C1 segment of cervical spinal cord (tissue), 14 donors: ENCODE measurements around the gene GYS1.

Experiments
- DNase-seq, 14 donors: peaks; one replicate each; lab custom pipeline; 2025; lab: John Stamatoyannopoulos, UW

GYS1 gene

DNA sequence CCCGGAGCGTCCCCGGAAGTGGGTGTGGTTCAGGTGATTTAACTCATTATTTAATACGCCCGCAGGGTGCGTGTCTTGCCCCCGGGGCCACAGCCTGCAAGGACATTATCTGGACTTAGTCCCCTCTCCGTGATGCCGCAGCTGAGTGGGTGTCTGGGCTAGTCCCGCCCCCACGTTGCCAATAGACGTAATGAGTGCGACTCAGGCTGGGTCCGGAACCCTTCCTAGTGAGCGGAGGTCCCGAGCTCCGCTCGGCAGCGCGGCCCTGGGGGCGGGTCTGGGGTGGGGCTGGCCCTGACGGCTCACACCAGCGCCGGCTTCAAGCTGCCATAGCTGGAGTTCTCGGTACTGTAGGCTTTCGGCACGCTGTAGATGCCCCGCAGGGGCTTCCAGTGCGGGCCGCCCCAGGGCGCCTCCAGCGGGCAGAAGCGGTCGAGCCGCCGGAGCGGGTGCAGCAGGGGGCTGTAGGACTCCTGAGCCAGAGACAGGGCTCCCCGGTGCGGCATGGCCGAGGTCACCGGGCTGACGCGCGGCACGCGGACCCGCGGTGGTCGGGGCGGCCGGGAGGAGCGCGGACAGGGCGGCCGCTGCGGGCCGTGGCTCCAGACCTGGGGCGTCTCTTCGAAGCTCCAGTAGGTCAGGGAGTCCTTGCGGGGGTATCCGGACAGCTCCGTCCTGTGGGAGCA lies 24.7 kb upstream of the GYS1 start:
- peak in 1 of 14 donors; percentile 31 for DNase-seq

DNA sequence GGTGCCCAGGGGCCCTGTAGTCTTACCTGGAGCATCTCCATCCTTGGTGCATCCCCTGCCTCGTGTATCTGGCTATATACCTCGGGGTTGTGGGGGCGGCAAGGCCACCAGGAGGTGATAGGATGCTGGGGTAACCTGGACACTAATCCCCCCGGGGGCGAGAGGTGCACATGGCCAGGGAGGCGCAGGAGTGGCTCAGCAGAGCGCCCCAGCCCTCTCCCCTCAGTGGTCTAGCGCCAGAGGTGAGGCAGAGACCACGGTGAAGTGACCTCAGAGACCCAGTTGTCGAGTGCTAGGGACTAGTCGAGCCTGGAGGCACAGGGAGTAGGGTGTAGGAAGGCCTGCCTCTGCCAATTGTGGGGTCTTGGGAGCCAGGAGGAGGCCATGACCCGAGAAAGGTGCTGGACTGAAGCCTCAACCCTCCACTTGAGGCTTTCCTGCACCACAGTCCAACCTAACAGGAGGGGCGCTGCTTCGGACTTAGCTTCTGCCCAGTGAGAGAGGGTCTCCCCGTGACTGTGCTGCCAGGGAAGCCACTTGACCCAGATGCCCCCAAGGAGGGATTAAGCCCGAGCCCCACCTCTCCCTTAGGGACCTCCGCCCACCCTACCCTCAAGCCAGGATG lies 24.0 kb upstream of the GYS1 start, which contains the start of gene LHB:
Gene LHB (minus strand): TSS at position 51 of the 625 bp plus-strand sequence. CDS start 10 bp downstream, at position 41.
- DNase-seq, result no peak

DNA sequence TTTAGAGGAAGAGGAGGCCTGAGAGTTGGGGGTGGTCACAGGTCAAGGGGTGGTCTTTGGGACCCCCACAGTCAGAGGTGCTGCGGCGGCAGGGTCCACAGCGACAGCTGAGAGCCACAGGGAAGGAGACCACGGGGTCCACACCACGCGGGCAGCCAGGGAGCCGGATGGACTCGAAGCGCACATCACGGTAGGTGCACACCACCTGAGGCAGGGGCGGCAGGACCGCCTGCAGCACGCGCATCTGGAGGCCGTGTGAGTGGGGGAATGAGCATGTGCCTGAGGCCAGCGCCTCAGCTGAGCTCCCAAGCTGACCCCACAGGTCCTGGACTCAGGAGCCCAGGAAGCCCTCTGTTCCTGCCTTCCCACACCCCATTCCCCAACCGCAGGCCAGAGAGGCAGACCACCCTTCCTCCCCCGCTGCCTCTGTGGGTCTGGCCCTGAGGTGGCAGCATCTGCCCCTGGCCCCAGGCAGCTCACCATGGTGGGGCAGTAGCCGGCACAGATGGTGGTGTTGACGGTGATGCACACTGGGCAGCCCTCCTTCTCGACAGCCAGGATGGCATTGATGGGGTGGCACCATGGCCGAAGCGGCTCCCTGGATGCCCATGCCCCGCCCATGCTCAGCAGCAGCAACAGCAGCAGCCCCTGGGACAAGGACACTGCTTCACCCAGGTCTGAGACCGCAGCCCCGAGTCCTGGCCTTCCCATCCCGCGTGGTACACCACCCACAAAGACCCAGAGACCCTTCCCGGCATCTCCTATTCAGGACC lies 23.1 kb upstream of the GYS1 start:
- DNase-seq, result no peak

DNA sequence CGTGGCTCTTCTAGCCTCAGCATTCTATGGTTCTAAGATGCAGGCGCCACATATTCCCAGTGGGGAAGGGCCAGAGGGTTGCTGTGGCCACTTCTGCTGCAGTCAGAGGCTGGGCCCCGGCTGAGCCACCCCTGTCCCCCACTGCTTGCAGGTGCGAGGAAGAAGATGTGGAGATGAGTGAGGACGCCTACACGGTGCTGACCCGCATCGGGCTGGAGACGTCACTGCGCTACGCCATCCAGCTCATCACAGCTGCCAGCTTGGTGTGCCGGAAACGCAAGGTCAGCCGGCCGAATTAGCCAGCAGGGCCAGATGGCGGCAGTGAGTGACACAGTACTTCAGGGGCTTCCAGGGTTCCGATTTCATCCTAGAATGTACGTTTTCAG lies 21.8 kb upstream of the GYS1 start:
- no peak for DNase-seq

DNA sequence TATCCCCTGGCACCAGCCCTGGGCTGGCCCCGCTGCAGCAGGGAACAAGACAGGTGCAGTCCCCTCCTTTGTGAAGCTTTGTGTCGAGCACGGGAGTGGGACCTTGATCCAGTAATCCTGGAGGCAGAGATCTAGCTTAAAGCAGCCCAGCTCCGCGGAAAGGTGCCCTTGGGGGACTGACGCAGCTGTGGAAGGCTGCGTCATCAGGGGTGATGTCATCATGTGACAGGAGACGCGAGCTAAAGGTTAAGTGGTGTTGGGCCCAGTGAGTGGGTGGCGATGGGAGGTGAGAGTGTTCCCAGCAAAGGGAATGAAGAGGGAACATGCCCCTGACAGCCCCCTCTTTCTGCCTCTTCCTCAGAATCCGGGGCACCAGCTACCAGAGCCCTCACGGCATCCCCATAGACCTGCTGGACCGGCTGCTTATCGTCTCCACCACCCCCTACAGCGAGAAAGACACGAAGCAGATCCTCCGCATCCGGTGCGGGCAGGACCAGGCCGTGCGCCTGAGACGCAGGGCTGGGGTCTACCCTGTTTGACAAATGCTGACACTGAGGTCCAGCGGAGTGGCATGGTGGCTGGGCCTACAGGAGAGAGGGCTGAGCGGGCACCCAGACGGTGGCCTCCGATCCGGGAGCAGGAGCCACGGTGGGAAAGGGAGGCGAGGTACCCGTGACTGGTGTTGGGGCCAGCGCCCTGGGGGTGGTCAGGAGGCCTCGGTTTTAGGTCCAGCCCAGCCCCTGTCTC lies 21.2 kb upstream of the GYS1 start:
- DNase-seq, result no peak

DNA sequence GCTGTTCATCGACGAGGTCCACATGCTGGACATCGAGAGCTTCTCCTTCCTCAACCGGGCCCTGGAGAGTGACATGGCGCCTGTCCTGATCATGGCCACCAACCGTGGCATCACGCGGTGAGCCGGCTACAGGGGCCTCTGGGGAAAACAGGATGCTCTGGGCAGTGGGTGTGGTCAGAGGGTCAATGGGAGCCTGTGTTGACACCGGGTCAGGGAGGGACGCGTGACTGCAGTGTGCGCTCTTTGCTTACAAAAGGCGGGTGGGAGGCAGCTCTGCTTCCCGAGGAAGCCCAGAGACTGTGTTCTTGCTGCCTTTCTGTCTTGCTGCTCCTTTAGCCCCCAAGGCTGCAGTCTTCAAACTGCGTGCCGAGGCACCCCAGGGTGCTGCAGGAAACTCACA lies 18.1 kb upstream of the GYS1 start:
- DNase-seq, result no peak

DNA sequence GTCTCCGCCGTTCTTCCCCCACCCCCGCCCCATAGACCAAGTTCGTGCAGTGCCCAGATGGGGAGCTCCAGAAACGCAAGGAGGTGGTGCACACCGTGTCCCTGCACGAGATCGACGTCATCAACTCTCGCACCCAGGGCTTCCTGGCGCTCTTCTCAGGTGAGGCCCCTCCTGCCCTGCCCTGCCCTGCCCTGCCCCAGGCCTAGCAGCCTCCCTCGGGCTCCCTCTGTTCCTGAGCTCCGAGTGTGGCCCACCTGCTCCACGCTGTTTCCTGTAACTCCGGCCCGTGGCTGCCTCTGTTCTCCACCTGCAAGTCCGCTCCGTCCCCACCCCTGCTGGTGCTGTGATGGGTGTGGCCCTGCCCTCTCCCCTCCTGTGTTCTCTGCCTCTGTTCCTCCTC lies 17.3 kb upstream of the GYS1 start:
- no peak for DNase-seq

DNA sequence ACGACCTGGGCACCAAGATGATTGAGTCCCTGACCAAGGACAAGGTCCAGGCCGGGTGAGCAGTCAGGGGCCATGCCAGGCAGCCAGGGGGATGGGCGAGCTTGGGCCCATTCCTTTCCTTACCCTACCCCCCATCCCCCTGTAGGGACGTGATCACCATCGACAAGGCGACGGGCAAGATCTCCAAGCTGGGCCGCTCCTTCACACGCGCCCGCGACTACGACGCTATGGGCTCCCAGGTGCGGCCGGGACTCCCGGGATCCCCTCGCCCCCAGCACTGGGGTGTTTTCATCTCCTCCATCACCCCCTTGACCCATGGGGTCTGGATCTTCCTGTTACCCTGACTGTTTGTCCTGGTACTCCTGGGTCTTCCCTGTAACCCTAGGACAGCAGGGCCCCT lies 16.7 kb upstream of the GYS1 start:
- DNase-seq, result no peak

DNA sequence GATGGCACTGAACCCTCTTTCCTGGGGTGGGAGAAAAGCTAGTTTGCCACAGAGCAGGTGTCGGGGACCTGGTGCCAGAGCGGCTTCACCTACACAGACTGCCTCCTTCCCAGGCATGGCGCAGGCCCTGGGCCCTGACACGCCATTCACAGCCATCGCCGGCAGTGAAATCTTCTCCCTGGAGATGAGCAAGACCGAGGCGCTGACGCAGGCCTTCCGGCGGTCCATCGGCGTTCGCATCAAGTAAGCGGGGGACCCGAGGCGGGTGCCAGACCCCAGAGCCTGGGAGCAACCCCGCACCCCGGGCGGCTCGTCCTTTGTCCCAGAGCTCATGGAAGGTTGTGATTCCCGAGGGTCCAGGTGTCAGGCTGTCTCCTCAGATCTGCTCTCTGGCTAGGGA lies 13.8 kb upstream of the GYS1 start:
- no peak for DNase-seq

DNA sequence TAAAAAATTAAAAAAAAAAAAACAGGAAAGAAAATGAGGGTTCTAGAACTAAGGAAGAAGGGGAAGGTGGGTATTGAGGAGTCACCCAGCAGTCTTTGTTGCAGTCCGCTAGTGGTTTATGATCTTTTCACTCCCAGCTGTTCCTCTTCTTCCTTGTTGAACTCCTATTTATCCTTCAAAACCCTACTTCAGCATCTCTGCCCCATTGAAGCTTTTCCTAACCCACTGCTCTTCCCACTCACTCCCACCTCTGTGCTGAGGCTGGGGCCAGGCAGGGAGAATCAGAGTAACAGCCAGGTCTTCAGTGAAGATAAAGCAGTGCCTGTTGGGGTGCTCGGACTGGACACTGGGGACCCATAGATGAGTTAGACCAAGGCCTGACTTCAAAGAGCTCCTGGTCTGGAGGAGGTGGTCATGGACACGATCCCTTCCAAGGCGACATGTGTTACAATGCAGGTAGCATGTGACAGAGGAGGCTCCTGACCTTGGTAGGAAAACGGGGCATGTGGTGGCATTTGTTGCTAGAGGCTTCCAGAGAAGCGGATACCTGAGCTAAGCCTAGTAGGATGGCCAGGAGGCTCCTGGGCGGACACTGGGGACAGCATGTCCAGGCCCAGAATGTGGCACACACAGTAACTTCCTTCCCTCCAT lies 12.0 kb upstream of the GYS1 start:
- DNase-seq, result no peak

DNA sequence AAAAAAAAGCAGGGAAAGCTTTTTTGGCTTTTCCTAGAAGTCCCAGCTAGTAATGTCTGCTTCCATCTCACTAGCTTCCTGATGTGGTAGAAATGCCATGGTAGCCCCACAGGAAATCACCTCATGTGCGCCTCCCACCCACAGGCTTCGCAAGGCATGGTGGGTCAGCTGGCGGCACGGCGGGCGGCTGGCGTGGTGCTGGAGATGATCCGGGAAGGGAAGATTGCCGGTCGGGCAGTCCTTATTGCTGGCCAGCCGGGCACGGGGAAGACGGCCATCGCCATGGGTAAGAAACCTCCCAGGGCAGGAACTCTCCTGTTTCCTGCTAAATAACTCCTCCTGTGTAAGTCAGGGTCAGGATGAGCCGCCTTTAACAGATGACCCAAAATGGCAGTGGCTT lies 11.0 kb upstream of the GYS1 start:
- no peak for DNase-seq

DNA sequence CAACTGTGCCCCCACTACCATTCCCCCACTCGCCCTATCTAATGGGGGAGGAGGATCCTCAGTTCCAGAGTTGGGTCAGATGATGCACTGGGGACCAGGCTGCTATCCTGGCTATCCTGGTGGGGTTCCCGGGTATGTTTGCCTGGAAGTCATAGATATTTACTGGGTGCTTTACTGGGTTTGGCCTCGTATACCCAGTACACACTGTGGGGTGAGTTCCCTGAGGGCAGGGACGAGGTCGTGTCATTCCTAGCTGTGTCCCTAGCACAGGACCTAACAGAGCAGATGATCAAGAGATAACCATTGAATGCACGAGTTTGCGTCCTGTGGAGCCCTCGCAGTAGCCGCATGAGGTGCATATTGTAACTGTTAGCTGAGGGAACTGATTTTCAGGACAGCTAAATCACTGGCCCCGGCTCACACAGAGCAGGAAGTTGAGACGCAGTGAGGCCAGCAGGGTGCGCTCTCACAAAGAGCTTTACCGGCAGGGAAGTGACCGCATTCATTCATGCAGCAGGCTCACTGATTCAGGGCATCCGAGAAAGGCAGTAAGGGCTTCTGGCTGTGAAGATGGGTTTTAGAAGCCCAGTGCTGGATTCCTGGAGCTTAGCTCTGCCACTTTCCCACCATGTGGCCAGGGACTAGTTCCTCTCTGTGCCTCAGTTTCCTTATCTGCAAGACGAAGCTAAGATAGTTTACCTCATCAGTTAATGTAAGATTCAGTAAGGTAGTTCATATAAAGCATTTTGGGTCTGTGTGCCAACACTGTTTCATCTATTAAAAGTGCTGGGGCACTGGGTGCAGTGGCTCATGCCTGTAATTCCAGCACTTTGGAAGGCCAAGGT lies 6.6 kb upstream of the GYS1 start:
- no peak for DNase-seq

DNA sequence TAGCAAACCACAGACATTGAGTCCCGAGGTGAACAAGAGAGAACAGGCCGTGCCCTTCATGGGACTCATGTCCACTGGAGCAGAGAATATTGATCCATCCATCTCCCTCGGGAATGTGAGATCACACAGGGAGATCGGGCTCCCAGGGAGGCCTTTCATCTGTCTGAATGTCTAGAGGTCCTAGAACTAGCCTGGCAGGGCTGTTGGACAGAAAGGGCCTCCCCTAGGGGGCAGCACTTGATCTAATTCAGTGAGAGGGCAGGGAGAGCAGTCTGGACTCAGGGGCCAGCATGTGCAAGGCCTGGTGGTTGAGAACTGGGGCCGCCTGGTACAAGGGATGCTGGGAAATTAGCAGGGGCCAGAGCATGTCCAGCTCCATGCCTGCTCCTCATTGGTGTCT lies 4.9 kb upstream of the GYS1 start:
- DNase-seq, result no peak

DNA sequence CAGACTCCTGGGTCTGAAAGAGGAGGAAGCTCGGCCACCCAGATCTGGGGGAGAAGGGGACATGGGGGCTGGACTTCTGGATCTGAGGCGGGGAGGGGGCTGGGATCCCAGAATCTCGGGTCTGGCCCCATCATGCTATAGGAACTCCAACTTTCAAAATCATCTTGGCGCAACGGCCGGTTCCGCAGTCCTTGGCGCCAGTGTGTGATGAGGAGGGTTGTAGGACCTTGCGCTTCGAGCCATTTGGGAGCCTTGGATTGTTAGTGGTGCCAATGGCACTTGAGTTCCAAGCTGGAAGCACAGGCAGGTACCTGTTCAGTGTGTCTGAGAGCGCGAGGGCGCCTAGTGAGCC lies 902 bp upstream of the GYS1 start:
- DNase-seq, result no peak

DNA sequence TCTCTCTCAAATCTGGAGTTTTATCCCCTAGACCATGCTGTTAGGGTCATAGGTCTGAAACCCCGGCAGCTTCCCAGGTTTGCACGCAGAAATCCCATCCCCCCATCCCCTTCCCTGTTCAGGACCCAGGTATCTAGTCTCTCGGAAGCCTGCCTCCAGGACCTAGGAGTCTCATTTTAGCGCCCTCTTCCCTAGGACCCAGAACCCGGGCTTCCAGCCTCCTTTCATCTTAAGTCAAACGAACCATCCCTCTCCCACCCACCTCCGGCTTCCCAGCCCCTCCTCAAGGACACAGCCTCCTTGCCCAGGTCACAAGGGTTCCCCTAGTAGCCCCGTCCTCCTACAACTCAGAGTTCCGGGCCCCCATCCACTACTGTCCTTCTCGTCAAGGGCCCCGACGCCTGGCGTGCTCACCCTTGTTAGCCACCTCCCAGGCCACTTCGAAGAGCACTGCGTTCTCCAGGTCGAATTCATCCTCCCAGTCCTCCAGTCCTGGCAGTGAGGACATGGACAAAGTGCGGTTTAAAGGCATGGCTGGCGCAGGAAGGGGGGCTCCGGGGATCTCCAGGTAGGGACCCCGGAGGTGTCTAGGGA lies 431 bp downstream of the GYS1 start:
- peak in 7 of 14 donors; percentile 45 to 75 (median 67) for DNase-seq

DNA sequence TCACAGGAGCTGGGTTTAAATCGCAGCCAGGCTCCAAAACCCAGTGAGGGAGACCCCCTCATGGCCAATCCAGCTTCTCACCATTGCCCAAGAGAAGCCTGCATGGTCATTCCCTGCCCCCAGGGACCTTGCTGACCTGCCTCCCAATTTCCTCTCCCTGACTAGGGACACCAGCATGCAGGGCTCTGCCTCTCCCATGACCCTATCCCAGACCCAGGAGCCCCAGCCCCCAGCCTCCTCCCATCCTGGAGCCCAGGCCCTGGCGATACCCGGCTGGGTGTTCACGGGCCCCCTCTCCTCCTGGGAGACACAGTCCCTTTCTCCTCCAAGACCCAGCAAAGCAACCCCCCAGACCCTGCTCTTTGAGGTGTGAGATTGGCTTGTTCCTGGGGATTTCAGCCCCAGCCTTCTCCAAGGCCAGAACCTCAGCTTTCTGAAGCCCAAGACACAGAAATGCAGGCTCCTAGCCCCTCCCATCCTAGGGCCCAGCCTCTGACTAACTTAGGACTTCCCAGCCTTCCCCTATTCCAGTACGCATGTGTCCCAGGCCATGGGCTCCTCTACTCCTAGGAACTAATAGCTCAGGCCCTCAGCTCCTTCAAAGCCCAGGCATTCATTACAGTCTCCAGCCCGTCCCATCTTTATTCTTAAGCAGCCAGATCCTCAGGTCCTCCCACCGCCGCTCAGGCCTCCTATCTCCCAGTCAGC lies 1.1 kb downstream of the GYS1 start:
- peak in 7 of 14 donors; percentile 15 to 49 (median 34) for DNase-seq

DNA sequence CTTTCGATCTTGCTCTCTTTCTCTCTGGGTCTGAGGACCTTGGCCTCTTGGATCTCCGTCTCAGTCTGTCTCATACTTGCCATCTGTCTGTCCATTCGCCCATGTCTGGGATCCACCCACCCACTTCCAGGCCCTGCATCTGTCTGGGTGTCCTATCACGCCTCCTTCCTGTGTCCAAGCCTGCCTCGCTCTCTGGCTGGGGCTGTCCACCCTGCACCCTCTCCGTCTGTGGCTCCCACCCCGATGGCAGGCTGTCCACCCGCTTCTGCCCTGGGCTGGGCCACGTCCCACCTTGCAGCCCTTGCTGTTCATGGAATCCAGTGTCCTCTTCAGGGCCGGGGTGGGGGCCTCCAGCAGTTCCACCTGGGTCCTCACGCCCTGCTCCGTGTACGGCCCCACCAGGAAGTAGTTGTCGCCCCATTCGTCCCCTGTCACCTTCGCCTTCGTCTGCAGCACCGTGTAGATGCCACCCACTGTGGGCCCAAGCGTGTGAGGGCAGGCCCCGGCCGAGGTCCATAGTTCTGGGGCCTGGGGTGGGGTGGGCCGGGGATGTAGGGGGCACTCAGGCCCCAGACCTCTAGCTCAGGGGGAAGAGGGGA lies 2.0 kb downstream of the GYS1 start:
- no peak for DNase-seq

DNA sequence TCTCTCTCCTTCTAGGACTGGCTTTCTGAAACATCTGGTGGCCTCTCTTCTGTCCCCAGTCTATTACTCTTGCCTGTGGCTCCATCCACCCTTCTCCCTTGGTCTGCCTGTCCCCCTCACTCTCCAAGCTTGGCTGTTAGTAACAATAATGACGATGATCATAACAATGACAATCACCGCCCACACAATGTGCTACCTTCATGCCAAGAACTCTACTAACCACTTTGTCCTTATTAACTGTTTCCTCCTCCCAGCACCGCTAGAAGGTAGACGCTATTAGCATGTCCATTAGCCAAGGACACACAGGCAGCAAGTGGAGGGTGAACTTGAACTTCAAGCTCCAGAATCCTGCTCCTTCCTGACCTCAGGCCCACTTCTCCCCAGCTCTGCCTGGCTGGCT lies 2.7 kb downstream of the GYS1 start:
- no peak for DNase-seq

DNA sequence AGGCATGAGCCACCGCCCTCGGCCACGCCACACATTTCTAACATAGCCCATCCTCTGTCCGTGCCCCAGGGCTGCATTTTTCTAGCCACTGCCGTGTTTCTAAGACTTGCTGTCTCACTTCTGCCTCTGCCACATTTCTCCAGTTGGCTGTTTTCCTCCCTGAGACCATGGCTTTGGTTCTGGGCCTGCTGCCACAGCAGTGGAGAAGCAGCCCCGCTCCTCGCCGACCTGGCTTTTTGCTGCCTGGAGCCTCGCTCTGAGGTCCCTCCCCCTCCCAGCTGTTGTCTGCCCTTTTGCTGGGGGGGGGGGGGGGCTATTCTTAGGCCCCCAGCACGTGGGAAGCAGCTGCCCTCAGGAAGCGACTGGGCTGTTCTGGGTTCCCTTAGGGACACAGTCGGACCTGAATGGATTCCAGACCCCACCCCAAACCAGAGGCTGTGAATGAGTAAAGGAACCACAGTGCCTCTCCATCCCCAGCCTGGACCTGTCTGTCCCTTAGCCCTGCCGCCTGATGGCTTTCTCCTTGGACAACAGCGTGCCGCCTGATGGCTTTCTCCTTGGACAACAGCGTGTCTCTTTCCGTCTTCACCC lies 3.3 kb downstream of the GYS1 start:
- peak in 8 of 14 donors; percentile 9 to 52 (median 35) for DNase-seq
